AG04450 (cell line): ENCODE measurements around the gene CLDN9. TPM values are rescaled to one million over a fixed set of nuclear protein-coding genes. Genes with fewer than 3 reads are reported as not detected.

Experiments used
- CTCF ChIA-PET: fragments of 300-600, 350-600 bp; formaldehyde crosslinking; extraction: SDS; loops from one replicate; lab custom pipeline; 2022; ENCODE audit warnings: antibody characterized with exemption, inconsistent platforms; lab: Charles Lee
- POLR2A ChIA-PET: fragments of 350-600 bp; formaldehyde crosslinking; extraction: SDS; loops from one replicate; lab custom pipeline; 2021; ENCODE audit warnings: antibody characterized with exemption, inconsistent platforms; lab: Yijun Ruan, JAX
- DNase-seq: peaks from one replicate; pipeline ENCODE4 v3.0.0-alpha.2; 2011; ENCODE audit warnings: low read depth, low spot score
- H3K27ac ChIP-seq: one replicate; pipeline ENCODE4 v1.5.1; 2012; ENCODE audit warnings: low read depth, low read length, control low read depth
- H3K27me3 ChIP-seq: one replicate; pipeline ENCODE4 v1.6.0; 2012; ENCODE audit warnings: low read length; ENCODE audit not compliant: control insufficient read depth, insufficient read depth
- H3K4me3 ChIP-seq: 2 replicates; pipeline ENCODE4 v1.5.1; 2011; ENCODE audit warnings: mild to moderate bottlenecking, low read depth, low read length, control low read depth
- H3K9me3 ChIP-seq: 2 replicates; pipeline ENCODE4 v1.5.1; 2012; ENCODE audit warnings: low read length; ENCODE audit not compliant: control insufficient read depth, insufficient read depth
- polyA plus RNA-seq: library from polyadenylated mRNA; depleted of rRNA; stranded (reverse); fragments of >200 nt; gene quantifications from 2 replicates; pipeline ENCODE4 v1.2.3, GENCODE V29; 2011
- TF ChIP-seq, protein P1 (sequence below): IDR thresholded peaks from 2 replicates; pipeline ENCODE4 v1.5.1; 2011; ENCODE audit warnings: low read depth, low read length, control low read depth, inconsistent platforms

Gene CLDN9
- polyA plus RNA-seq, 1 experiment = not detected

GRCh38 chr16:3046641-3047386 is 34.1 kb downstream of the CLDN9 start:
- ChIA-PET CTCF (interaction anchor here (3.4 kb wide), 1 partner anchor 15 kb away, joined by 26 read pairs; no protein-coding TSS in a partner anchor), POLR2A (interaction anchor here (1.7 kb wide), 1 partner anchor 104 kb away, joined by 4 read pairs; no protein-coding TSS in a partner anchor)
- no peak overlapping the region for H3K4me3 ChIP-seq

DNA sequence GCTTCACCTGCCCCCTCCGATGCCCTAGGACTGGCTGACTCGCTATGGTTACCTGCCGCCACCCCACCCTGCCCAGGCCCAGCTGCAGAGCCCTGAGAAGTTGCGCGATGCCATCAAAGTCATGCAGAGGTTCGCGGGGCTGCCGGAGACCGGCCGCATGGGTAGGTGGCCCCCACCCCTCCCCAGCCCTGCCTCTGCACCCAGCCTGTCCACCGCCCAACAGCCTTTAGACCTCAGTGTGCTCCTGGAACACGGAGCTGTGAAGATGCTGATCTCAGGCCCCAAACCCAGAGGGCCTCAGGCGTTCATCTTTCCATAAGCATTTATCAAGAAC is 34.6 kb downstream of the CLDN9 start:
- TF ChIP-seq, protein P1, sequence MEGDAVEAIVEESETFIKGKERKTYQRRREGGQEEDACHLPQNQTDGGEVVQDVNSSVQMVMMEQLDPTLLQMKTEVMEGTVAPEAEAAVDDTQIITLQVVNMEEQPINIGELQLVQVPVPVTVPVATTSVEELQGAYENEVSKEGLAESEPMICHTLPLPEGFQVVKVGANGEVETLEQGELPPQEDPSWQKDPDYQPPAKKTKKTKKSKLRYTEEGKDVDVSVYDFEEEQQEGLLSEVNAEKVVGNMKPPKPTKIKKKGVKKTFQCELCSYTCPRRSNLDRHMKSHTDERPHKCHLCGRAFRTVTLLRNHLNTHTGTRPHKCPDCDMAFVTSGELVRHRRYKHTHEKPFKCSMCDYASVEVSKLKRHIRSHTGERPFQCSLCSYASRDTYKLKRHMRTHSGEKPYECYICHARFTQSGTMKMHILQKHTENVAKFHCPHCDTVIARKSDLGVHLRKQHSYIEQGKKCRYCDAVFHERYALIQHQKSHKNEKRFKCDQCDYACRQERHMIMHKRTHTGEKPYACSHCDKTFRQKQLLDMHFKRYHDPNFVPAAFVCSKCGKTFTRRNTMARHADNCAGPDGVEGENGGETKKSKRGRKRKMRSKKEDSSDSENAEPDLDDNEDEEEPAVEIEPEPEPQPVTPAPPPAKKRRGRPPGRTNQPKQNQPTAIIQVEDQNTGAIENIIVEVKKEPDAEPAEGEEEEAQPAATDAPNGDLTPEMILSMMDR = no peak
- peaks cover 62% of the 10 kb centered on the region for H3K27me3 ChIP-seq
- CTCF ChIA-PET = interaction anchor here (1.4 to 3.4 kb wide), 2 partner anchors 11 to 15 kb away, joined by 7 to 26 read pairs; no protein-coding TSS in a partner anchor
- POLR2A ChIA-PET = interaction anchor here (0.9 to 1.7 kb wide), 2 partner anchors 18 to 103 kb away, joined by 4 to 5 read pairs; partner anchors contain the start of gene IL32
- no peaks in the 10 kb centered on the region; the same call in 1 of the 2 replicates for H3K9me3 ChIP-seq
- no peak for DNase-seq
- H3K27ac ChIP-seq = no peak overlapping the region
- H3K4me3 ChIP-seq = no peak overlapping the region

More at GRCh38 chr16:3046641-3047386, 34.1 kb downstream of the CLDN9 start:
- Histone ChIP-seq H3K27ac (no peak overlapping the region), H3K9me3 (no peaks in the 10 kb centered on the region; the same call in 1 of the 2 replicates), H3K27me3 (peaks cover 62% of the 10 kb centered on the region)
- TF ChIP-seq, protein P1 = no peak
- DNase-seq = no peak

DNA sequence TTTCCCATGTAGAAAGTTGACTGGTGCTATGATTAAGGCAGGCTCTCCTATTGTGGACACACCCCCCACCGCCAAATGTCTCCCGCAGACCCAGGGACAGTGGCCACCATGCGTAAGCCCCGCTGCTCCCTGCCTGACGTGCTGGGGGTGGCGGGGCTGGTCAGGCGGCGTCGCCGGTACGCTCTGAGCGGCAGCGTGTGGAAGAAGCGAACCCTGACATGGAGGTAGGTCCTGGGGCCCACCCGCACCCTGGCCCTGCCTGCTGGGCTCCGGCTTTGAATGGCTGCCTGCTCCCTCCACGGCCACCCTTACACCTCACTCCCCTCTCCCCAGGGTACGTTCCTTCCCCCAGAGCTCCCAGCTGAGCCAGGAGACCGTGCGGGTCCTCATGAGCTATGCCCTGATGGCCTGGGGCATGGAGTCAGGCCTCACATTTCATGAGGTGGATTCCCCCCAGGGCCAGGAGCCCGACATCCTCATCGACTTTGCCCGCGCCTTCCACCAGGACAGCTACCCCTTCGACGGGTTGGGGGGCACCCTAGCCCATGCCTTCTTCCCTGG is 37.3 kb downstream of the CLDN9 start:
- ChIA-PET CTCF (interaction anchor here (3.4 kb wide), 1 partner anchor 18 kb away, joined by 26 read pairs; no protein-coding TSS in a partner anchor), POLR2A (no interaction called here)
- Histone ChIP-seq H3K4me3 (no peak overlapping the region), H3K9me3 (no peaks in the 10 kb centered on the region; the same call in 1 of the 2 replicates), H3K27me3 (peaks cover 53% of the 10 kb centered on the region), H3K27ac (no peak overlapping the region)
- TF ChIP-seq, protein P1 = no peak
- no peak for DNase-seq

DNA sequence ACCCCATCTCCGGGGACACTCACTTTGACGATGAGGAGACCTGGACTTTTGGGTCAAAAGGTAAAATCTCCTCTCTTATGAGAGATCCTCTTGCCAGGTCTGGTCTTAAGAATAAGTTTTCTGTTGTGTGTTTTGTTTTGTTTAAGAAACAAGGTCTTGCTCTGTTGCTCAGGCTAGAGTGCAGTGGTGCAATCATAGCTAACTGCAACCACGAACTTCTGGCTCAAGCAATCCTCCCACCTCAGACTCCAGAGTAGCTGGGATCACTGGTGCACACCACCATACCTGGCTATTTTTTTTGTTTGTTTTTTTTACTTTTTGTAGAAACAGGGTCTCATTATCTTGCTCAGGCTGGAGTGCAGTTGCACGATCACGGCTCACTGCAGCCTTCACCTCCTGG is 37.8 kb downstream of the CLDN9 start:
- Histone ChIP-seq H3K4me3 (no peak overlapping the region), H3K27me3 (peaks cover 51% of the 10 kb centered on the region), H3K27ac (no peak overlapping the region), H3K9me3 (no peaks in the 10 kb centered on the region; the same call in 1 of the 2 replicates)
- ChIA-PET POLR2A (no interaction called here), CTCF (no interaction called here)
- DNase-seq = no peak
- TF ChIP-seq, protein P1 = no peak
